Upper lobe of right lung (tissue), 1 donor: ENCODE results near the gene MET. TPM values are rescaled to one million over a fixed set of nuclear protein-coding genes. Genes with fewer than 3 reads are reported as not detected.
"Not testable (repeated sequence)": the region's sequence is repeated elsewhere in the genome, so short reads cannot be mapped to it uniquely, and the experiment has no call there.

ENCODE experiments used
- ATAC-seq: fragments of 200-7000 bp; cut with Tn5 transposase; one replicate; pipeline ENCODE4 v1.9.1; 2020; ENCODE audit warnings: mild to moderate bottlenecking, moderate library complexity
- DNase-seq: peaks from one replicate; pipeline ENCODE4 v3.0.0-alpha.2; 2020
- H3K27ac ChIP-seq: fragments of 200-600 bp; one replicate; pipeline ENCODE4 v1.8.0; 2022
- H3K27me3 ChIP-seq: fragments of 200-600 bp; one replicate; pipeline ENCODE4 v1.8.0; 2022; ENCODE audit warnings: mild to moderate bottlenecking
- H3K36me3 ChIP-seq: fragments of 200-600 bp; one replicate; pipeline ENCODE4 v1.8.0; 2022
- H3K4me1 ChIP-seq: fragments of 200-600 bp; one replicate; pipeline ENCODE4 v1.8.0; 2022
- H3K4me3 ChIP-seq: fragments of 200-600 bp; one replicate; pipeline ENCODE4 v1.8.0; 2022; ENCODE audit warnings: mild to moderate bottlenecking
- H3K9me3 ChIP-seq: fragments of 200-600 bp; one replicate; pipeline ENCODE4 v1.8.0; 2022
- CTCF ChIP-seq: fragments of 200-600 bp; IDR thresholded peaks from one replicate; pipeline ENCODE4 v1.8.0; 2022; ENCODE audit warnings: antibody characterized with exemption
- intact Hi-C: fragments of 100-400 bp; cut with DNase I; formaldehyde crosslinking; loops from one replicate; pipeline ENCODE4 v1.11.0; 2022
- total RNA-seq: library from RNA; stranded (reverse); fragmentation: NEBNext Ultra II Directional; extraction: Animal tissue kit (Norgen Biotek cat#: 25700); gene quantifications from one replicate; pipeline ENCODE4 v1.2.1, GENCODE V29; 2021
- donor health status: DM: no; HTN: yes; CAD: no; lungs with severe emphysema.

MET gene
- total RNA-seq, 1 donor from 2014 or later: 69.6 TPM

- ATAC-seq: peak; percentile 62
Measured at GRCh38 chr7:116810267-116811116, 138.5 kb downstream of the MET start.

GRCh38 chr7:116811768-116812167 is 139.8 kb downstream of the MET start:
- Histone ChIP-seq H3K9me3 (no peaks in the 10 kb centered on the region), H3K4me1 (no peaks in the 10 kb centered on the region), H3K36me3 (no peaks in the 10 kb centered on the region), H3K27me3 (no peaks in the 10 kb centered on the region), H3K4me3 (no peak overlapping the region), H3K27ac (no peak overlapping the region)
- intact Hi-C loops: no loop called here
- no peak for DNase-seq
- no peak for ATAC-seq
- no peak for TF ChIP-seq CTCF

More at GRCh38 chr7:116810267-116811116, 138.5 kb downstream of the MET start:
- no peak for TF ChIP-seq CTCF
- no peak overlapping the region for H3K4me3 ChIP-seq
- H3K27me3 ChIP-seq: no peaks in the 10 kb centered on the region
- H3K9me3 ChIP-seq: no peaks in the 10 kb centered on the region
- peaks cover 8% of the 10 kb centered on the region for H3K4me1 ChIP-seq
- DNase-seq: no peak
- intact Hi-C loops: no loop called here
- H3K27ac ChIP-seq: no peak overlapping the region
- no peaks in the 10 kb centered on the region for H3K36me3 ChIP-seq

GRCh38 chr7:116812860-116813259 is 140.9 kb downstream of the MET start:
- intact Hi-C loops: no loop called here
- no peaks in the 10 kb centered on the region for H3K4me1 ChIP-seq
- no peak overlapping the region for H3K4me3 ChIP-seq
- TF ChIP-seq CTCF: no peak
- H3K27ac ChIP-seq: no peak overlapping the region
- H3K9me3 ChIP-seq: no peaks in the 10 kb centered on the region
- no peaks in the 10 kb centered on the region for H3K27me3 ChIP-seq
- ATAC-seq: no peak
- no peaks in the 10 kb centered on the region for H3K36me3 ChIP-seq
- DNase-seq: no peak

GRCh38 chr7:116813371-116813770 is 141.4 kb downstream of the MET start:
- H3K27me3 ChIP-seq: not testable (repeated sequence)

GRCh38 chr7:116815041-116815440 is 143.0 kb downstream of the MET start:
- H3K27ac ChIP-seq: no peak overlapping the region
- H3K36me3 ChIP-seq: no peaks in the 10 kb centered on the region
- H3K27me3 ChIP-seq: no peaks in the 10 kb centered on the region
- ATAC-seq: no peak
- no peak for DNase-seq
- H3K9me3 ChIP-seq: no peaks in the 10 kb centered on the region
- no peak for TF ChIP-seq CTCF
- no peaks in the 10 kb centered on the region for H3K4me1 ChIP-seq
- H3K4me3 ChIP-seq: no peak overlapping the region
- intact Hi-C loops: no loop called here

More at GRCh38 chr7:116813371-116813770, 141.4 kb downstream of the MET start:
- H3K9me3 ChIP-seq, H3K4me1 ChIP-seq, H3K27ac ChIP-seq, DNase-seq, ATAC-seq, intact Hi-C loops, H3K36me3 ChIP-seq, H3K4me3 ChIP-seq: not testable (repeated sequence)

- Histone ChIP-seq H3K4me3 (no peak overlapping the region), H3K9me3 (no peaks in the 10 kb centered on the region), H3K4me1 (no peaks in the 10 kb centered on the region), H3K27ac (no peak overlapping the region), H3K27me3 (no peaks in the 10 kb centered on the region), H3K36me3 (no peaks in the 10 kb centered on the region)
- no peak for ATAC-seq
- TF ChIP-seq CTCF: no peak
- intact Hi-C loops: no loop called here
- DNase-seq: no peak
Measured at GRCh38 chr7:116820149-116820548, 148.2 kb downstream of the MET start.

- ATAC-seq, H3K4me1 ChIP-seq, intact Hi-C loops, H3K36me3 ChIP-seq, H3K4me3 ChIP-seq, H3K9me3 ChIP-seq, DNase-seq, H3K27ac ChIP-seq, H3K27me3 ChIP-seq: not testable (repeated sequence)
Measured at GRCh38 chr7:116821647-116822046, 149.7 kb downstream of the MET start.
